Measurements from ENCODE around the gene CFAP221. TPM values are rescaled to one million over a fixed set of nuclear protein-coding genes. Genes with fewer than 3 reads are reported as not detected.

Gene CFAP221
- total RNA-seq, 2 experiments from 2014 or later, result not detected

- no peak for DNase-seq (ENCODE audit: low spot score)
- ChIA-PET POLR2A (no interaction called here), CTCF (ENCODE audit: unreplicated experiment) (no interaction called here)
- no peak overlapping the region for H3K4me3 ChIP-seq (ENCODE audit: low read depth, low read length, poor library complexity, severe bottlenecking)
- H4K20me1 ChIP-seq (ENCODE audit: insufficient read depth, low read length), result no peaks in the 10 kb centered on the region
- no peaks in the 10 kb centered on the region for H3K9me2 ChIP-seq (ENCODE audit: insufficient read depth, low read length)
- no peaks in the 10 kb centered on the region for H3K9me3 ChIP-seq (ENCODE audit: low read length)
- intact Hi-C loops (cut with micrococcal nuclease; ENCODE audit: unreplicated experiment), result no loop called here
- H3K27ac ChIP-seq (ENCODE audit: low read depth, low read length, poor library complexity, severe bottlenecking), result no peak overlapping the region
- H3K4me1 ChIP-seq (ENCODE audit: insufficient read depth, low read length, poor library complexity, severe bottlenecking), result no peaks in the 10 kb centered on the region
- no peaks in the 10 kb centered on the region for H3K79me2 ChIP-seq (ENCODE audit: insufficient read depth, low read depth, low read length)
- no peak overlapping the region for H3K4me2 ChIP-seq (ENCODE audit: low read length)
- no TSS peak for BruUV-seq (replicated peaks)
- no peaks in the 10 kb centered on the region for H3K36me3 ChIP-seq (ENCODE audit: insufficient read depth, low read length)
- no peak overlapping the region for H2AFZ ChIP-seq (ENCODE audit: low read length)
- TF ChIP-seq CTCF (conservative IDR thresholded peaks at IDR 0.05; ENCODE audit: low read length), result no peak
- TF ChIP-seq EZH2phosphoT487 (IDR thresholded peaks at IDR 0.05; ENCODE audit: borderline replicate concordance, low read depth, low read length), result no peak
These were observed 1.7 kb downstream of the CFAP221 start for GRCh38 chr2:119545754-119546446.

- no peaks in the 10 kb centered on the region for H3K9me3 ChIP-seq (ENCODE audit: low read length)
- no peaks in the 10 kb centered on the region for H3K4me1 ChIP-seq (ENCODE audit: insufficient read depth, low read length, poor library complexity, severe bottlenecking)
- no peak overlapping the region for H2AFZ ChIP-seq (ENCODE audit: low read length)
- no peak for TF ChIP-seq CTCF (conservative IDR thresholded peaks at IDR 0.05; ENCODE audit: low read length)
- TF ChIP-seq EZH2phosphoT487 (IDR thresholded peaks at IDR 0.05; ENCODE audit: borderline replicate concordance, low read depth, low read length), result no peak
- ChIA-PET POLR2A (no interaction called here), CTCF (ENCODE audit: unreplicated experiment) (no interaction called here)
- H4K20me1 ChIP-seq (ENCODE audit: insufficient read depth, low read length), result no peaks in the 10 kb centered on the region
- DNase-seq (ENCODE audit: low spot score), result no peak
- no peak overlapping the region for H3K27ac ChIP-seq (ENCODE audit: low read depth, low read length, poor library complexity, severe bottlenecking)
- no peaks in the 10 kb centered on the region for H3K79me2 ChIP-seq (ENCODE audit: insufficient read depth, low read depth, low read length)
- no TSS peak for BruUV-seq (replicated peaks)
- H3K36me3 ChIP-seq (ENCODE audit: insufficient read depth, low read length), result no peaks in the 10 kb centered on the region
- no peaks in the 10 kb centered on the region for H3K9me2 ChIP-seq (ENCODE audit: insufficient read depth, low read length)
- H3K4me3 ChIP-seq (ENCODE audit: low read depth, low read length, poor library complexity, severe bottlenecking), result no peak overlapping the region
- intact Hi-C loops (cut with micrococcal nuclease; ENCODE audit: unreplicated experiment), result no loop called here
- H3K4me2 ChIP-seq (ENCODE audit: low read length), result no peak overlapping the region
These were observed 2.2 kb downstream of the CFAP221 start for GRCh38 chr2:119546447-119546767.

- H3K9me3 ChIP-seq (ENCODE audit: low read length), result no peaks in the 10 kb centered on the region
- H3K9me2 ChIP-seq (ENCODE audit: insufficient read depth, low read length), result no peaks in the 10 kb centered on the region
- intact Hi-C loops (cut with micrococcal nuclease; ENCODE audit: unreplicated experiment), result no loop called here
- ChIA-PET CTCF (ENCODE audit: unreplicated experiment) (no interaction called here), POLR2A (interaction anchor here (0.8 to 1.0 kb wide), 2 partner anchors 15 to 36 kb away, joined by 3 to 4 read pairs; no protein-coding TSS in a partner anchor)
- no peaks in the 10 kb centered on the region for H4K20me1 ChIP-seq (ENCODE audit: insufficient read depth, low read length)
- no peak for DNase-seq (ENCODE audit: low spot score)
- no peaks in the 10 kb centered on the region for H3K79me2 ChIP-seq (ENCODE audit: insufficient read depth, low read depth, low read length)
- BruUV-seq (replicated peaks), result no TSS peak
- H3K4me1 ChIP-seq (ENCODE audit: insufficient read depth, low read length, poor library complexity, severe bottlenecking), result no peaks in the 10 kb centered on the region
- H3K4me2 ChIP-seq (ENCODE audit: low read length), result no peak overlapping the region
- TF ChIP-seq CTCF (conservative IDR thresholded peaks at IDR 0.05; ENCODE audit: low read length), result no peak
- TF ChIP-seq EZH2phosphoT487 (IDR thresholded peaks at IDR 0.05; ENCODE audit: borderline replicate concordance, low read depth, low read length), result no peak
- no peak overlapping the region for H3K4me3 ChIP-seq (ENCODE audit: low read depth, low read length, poor library complexity, severe bottlenecking)
- H2AFZ ChIP-seq (ENCODE audit: low read length), result no peak overlapping the region
- no peak overlapping the region for H3K27ac ChIP-seq (ENCODE audit: low read depth, low read length, poor library complexity, severe bottlenecking)
- no peaks in the 10 kb centered on the region for H3K36me3 ChIP-seq (ENCODE audit: insufficient read depth, low read length)
These were observed 4.4 kb downstream of the CFAP221 start for GRCh38 chr2:119548516-119549120.
